H1 (cell line): ENCODE measurements around the gene ZNF470.

Source experiments
- ASH2L ChIP-seq: fragments of 200-600, 300-600 bp; sonication (generic); IDR thresholded peaks from one replicate; pipeline ENCODE4 v1.7.1; 2017; ENCODE audit warnings: low read length
- RAD21 ChIP-seq, 2 experiments: IDR thresholded peaks in 1 of 2; conservative IDR thresholded peaks in 1 of 2; 2 replicates each; pipeline ENCODE4 v1.6.1; 2011; ENCODE audit warnings: low read depth in 2 of 2, low read length in 2 of 2, improper control_type of control experiment in 1 of 2, inconsistent platforms in 1 of 2, mild to moderate bottlenecking in 1 of 2, moderate library complexity in 1 of 2
- SP1 ChIP-seq: IDR thresholded peaks from 2 replicates; pipeline ENCODE4 v1.6.1; 2011; ENCODE audit warnings: low read depth, low read length
- TAF1 ChIP-seq: IDR thresholded peaks from 2 replicates; pipeline ENCODE4 v1.6.1; 2011; ENCODE audit warnings: mild to moderate bottlenecking, low read depth, low read length
- TF ChIP-seq, protein P1 (sequence below), 3 experiments: IDR thresholded peaks; 1 replicate in 2 of 3; 2 replicates in 1 of 3; pipeline versions ENCODE4 v1.5.1 to v1.6.1; 2011; ENCODE audit warnings: low read length in 3 of 3, mild to moderate bottlenecking in 3 of 3, inconsistent platforms in 2 of 3, low read depth in 1 of 3, moderate library complexity in 1 of 3; ENCODE audit not compliant: insufficient read depth in 1 of 3; ENCODE audit errors: control extremely low read depth in 1 of 3
- TF ChIP-seq, protein P2 (sequence below): IDR thresholded peaks from 2 replicates; pipeline ENCODE4 v1.6.1; 2011; ENCODE audit warnings: low read depth, mild to moderate bottlenecking, low read length; ENCODE audit not compliant: insufficient read depth

- TF ChIP-seq ASH2L (no peak), TAF1 (no peak), RAD21 (IDR thresholded peaks at IDR 0.05 in 1 of 2, conservative IDR thresholded peaks at IDR 0.05 in 1 of 2; ENCODE audit: low read depth in 2 of 2, low read length in 2 of 2) (no peak), SP1 (no peak)
- TF ChIP-seq, protein P1, sequence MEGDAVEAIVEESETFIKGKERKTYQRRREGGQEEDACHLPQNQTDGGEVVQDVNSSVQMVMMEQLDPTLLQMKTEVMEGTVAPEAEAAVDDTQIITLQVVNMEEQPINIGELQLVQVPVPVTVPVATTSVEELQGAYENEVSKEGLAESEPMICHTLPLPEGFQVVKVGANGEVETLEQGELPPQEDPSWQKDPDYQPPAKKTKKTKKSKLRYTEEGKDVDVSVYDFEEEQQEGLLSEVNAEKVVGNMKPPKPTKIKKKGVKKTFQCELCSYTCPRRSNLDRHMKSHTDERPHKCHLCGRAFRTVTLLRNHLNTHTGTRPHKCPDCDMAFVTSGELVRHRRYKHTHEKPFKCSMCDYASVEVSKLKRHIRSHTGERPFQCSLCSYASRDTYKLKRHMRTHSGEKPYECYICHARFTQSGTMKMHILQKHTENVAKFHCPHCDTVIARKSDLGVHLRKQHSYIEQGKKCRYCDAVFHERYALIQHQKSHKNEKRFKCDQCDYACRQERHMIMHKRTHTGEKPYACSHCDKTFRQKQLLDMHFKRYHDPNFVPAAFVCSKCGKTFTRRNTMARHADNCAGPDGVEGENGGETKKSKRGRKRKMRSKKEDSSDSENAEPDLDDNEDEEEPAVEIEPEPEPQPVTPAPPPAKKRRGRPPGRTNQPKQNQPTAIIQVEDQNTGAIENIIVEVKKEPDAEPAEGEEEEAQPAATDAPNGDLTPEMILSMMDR (IDR thresholded peaks at IDR 0.05; ENCODE audit: control extremely low read depth in 1 of 3, insufficient read depth in 1 of 3, low read depth in 1 of 3, low read length in 3 of 3), result no peak
- TF ChIP-seq, protein P2, sequence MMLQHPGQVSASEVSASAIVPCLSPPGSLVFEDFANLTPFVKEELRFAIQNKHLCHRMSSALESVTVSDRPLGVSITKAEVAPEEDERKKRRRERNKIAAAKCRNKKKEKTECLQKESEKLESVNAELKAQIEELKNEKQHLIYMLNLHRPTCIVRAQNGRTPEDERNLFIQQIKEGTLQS, result no peak
Observed at GRCh38 chr19:56577719-56578602, 10.7 kb downstream of the ZNF470 start.
